Activated naive CD8-positive, alpha-beta T cell treated with anti-CD3 and anti-CD28 coated beads, Interleukin-2, amount 10 ng/mL, durations not matched to agents 7 days and 5 days (primary cell): Measurements from ENCODE around the gene KCNH1. TPM values are rescaled to one million over a fixed set of nuclear protein-coding genes. Genes with fewer than 3 reads are reported as not detected.
A peak's percentile ranks its signal among the peaks of the same experiment; 100 is the strongest.

ENCODE experiments used
- ATAC-seq: fragments of 150-1000 bp; cut with Tn5 transposase; one replicate; pipeline ENCODE4 v1.10.0; 2021; ENCODE audit warnings: low read depth, moderate library complexity
- POLR2A ChIA-PET: fragments of 350-600 bp; sonication (Branson Sonifier 250); formaldehyde crosslinking; loops from one replicate; lab custom pipeline; 2021; ENCODE audit warnings: antibody characterized with exemption; lab: Charles Lee
- DNase-seq: peaks from one replicate; pipeline ENCODE4 v3.0.0; 2021
- H3K27ac Mint-ChIP-seq: one replicate; pipeline ENCODE4 v1.8.0; 2022; ENCODE audit warnings: mild to moderate bottlenecking, mixed read lengths
- H3K27me3 Mint-ChIP-seq: one replicate; pipeline ENCODE4 v1.8.0; 2022; ENCODE audit warnings: mild to moderate bottlenecking, moderate library complexity, mixed read lengths
- H3K36me3 Mint-ChIP-seq: one replicate; pipeline ENCODE4 v1.8.0; 2021; ENCODE audit warnings: mild to moderate bottlenecking, mixed read lengths
- H3K4me1 Mint-ChIP-seq: one replicate; pipeline ENCODE4 v1.8.0; 2021; ENCODE audit warnings: mixed read lengths
- H3K4me3 Mint-ChIP-seq: one replicate; pipeline ENCODE4 v1.8.0; 2022; ENCODE audit warnings: mild to moderate bottlenecking, moderate library complexity, mixed read lengths
- H3K9me3 Mint-ChIP-seq: one replicate; pipeline ENCODE4 v1.8.0; 2021; ENCODE audit warnings: mixed read lengths
- total RNA-seq, 2 experiments: library from RNA; stranded (reverse); gene quantifications; one replicate each; pipeline ENCODE4 v1.2.3, GENCODE V29; 2021

Gene KCNH1
- total RNA-seq, 2 experiments from 2014 or later: not detected

GRCh38 chr1:210800756-210801155, 333.2 kb downstream of the KCNH1 start:
- no peaks in the 10 kb centered on the region for H3K36me3 Mint-ChIP-seq
- DNase-seq (no peak), ATAC-seq (no peak)
- peaks cover 6% of the 10 kb centered on the region for H3K27me3 Mint-ChIP-seq
- H3K4me3 Mint-ChIP-seq: no peak overlapping the region
- H3K4me1 Mint-ChIP-seq: no peaks in the 10 kb centered on the region
- POLR2A ChIA-PET: no interaction called here
- H3K9me3 Mint-ChIP-seq: no peaks in the 10 kb centered on the region
- no peak overlapping the region for H3K27ac Mint-ChIP-seq

GRCh38 chr1:210800301-210800700, 333.6 kb downstream of the KCNH1 start:
- no peak for ATAC-seq
- Mint-ChIP-seq H3K4me1 (no peaks in the 10 kb centered on the region), H3K27me3 (peaks cover 6% of the 10 kb centered on the region), H3K4me3 (no peak overlapping the region), H3K27ac (no peak overlapping the region), H3K9me3 (no peaks in the 10 kb centered on the region), H3K36me3 (no peaks in the 10 kb centered on the region)
- POLR2A ChIA-PET: no interaction called here
- no peak for DNase-seq

- Mint-ChIP-seq H3K4me1 (no peaks in the 10 kb centered on the region), H3K9me3 (no peaks in the 10 kb centered on the region), H3K36me3 (no peaks in the 10 kb centered on the region), H3K27me3 (peaks cover 13% of the 10 kb centered on the region), H3K27ac (no peak overlapping the region), H3K4me3 (no peak overlapping the region)
- POLR2A ChIA-PET: no interaction called here
- DNase-seq (no peak), ATAC-seq (no peak)
Measured at GRCh38 chr1:210797422-210797821, 336.5 kb downstream of the KCNH1 start.

DNA sequence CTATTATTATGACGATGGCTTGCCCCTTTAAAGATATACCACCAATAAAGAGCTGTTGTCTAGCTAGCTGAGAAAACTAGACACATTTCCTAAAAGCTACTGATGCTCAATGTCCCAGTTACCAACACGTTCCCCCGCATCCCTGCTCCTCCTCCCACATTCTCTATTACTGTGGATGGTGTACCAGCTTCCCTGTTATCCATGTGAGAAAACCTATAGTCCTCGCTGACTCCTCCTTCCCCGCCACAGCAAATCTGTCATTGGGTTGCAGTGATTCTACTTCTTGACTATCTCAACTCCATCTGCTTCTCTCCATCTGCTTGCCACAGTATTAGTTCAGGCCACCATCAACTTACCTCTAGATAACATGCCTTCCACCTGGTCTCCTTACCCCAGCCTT, 337.5 kb downstream of the KCNH1 start:
- Mint-ChIP-seq H3K36me3 (peaks cover under 1% of the 10 kb centered on the region), H3K4me1 (no peaks in the 10 kb centered on the region), H3K9me3 (no peaks in the 10 kb centered on the region), H3K27me3 (peaks cover 13% of the 10 kb centered on the region), H3K27ac (no peak overlapping the region), H3K4me3 (no peak overlapping the region)
- DNase-seq: no peak
- no peak for ATAC-seq
- POLR2A ChIA-PET: no interaction called here

- peaks cover 13% of the 10 kb centered on the region for H3K27me3 Mint-ChIP-seq
- DNase-seq (no peak), ATAC-seq (no peak)
- POLR2A ChIA-PET: no interaction called here
- no peak overlapping the region for H3K27ac Mint-ChIP-seq
- peaks cover 2% of the 10 kb centered on the region for H3K9me3 Mint-ChIP-seq
- H3K4me3 Mint-ChIP-seq: no peak overlapping the region
- H3K36me3 Mint-ChIP-seq: peaks cover 2% of the 10 kb centered on the region
- peaks cover 10% of the 10 kb centered on the region for H3K4me1 Mint-ChIP-seq
Measured at GRCh38 chr1:210794445-210794844, 339.5 kb downstream of the KCNH1 start.

GRCh38 chr1:210792250-210793102, 341.5 kb downstream of the KCNH1 start:
- no peak for ATAC-seq
- Mint-ChIP-seq H3K4me1 (peaks cover 10% of the 10 kb centered on the region), H3K36me3 (peaks cover 2% of the 10 kb centered on the region), H3K27me3 (peaks cover 20% of the 10 kb centered on the region), H3K27ac (no peak overlapping the region), H3K9me3 (peaks cover 2% of the 10 kb centered on the region), H3K4me3 (no peak overlapping the region)
- DNase-seq: no peak
- POLR2A ChIA-PET: no interaction called here

GRCh38 chr1:210790196-210790595, 343.8 kb downstream of the KCNH1 start:
- Mint-ChIP-seq H3K9me3 (peaks cover 2% of the 10 kb centered on the region), H3K27ac (peak overlapping the region; percentile 30), H3K27me3 (peaks cover 30% of the 10 kb centered on the region), H3K4me1 (peaks cover 10% of the 10 kb centered on the region), H3K36me3 (peaks cover 2% of the 10 kb centered on the region), H3K4me3 (peak overlapping the region; percentile 47)
- ATAC-seq: peak; percentile 68
- POLR2A ChIA-PET: no interaction called here
- no peak for DNase-seq

DNA sequence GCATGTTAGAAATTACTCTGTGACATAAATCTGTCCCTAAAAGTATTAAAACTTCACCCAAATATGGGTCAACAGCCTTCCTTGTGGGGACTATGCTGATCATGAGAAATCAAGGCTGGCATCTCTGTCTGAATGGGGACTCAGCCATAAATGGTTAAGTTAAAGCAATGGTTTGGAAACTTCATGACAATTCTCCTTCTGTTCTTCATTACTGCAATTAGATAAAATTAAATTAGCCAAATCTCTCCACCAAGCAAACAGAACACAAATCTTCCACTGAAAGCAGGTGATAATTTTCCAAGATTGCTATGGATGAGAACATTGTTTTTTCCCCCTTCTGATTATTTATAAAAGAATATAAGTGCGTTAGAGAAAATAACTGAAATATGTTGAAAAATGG, 346.1 kb downstream of the KCNH1 start:
- H3K4me3 Mint-ChIP-seq: no peak overlapping the region
- peaks cover 2% of the 10 kb centered on the region for H3K36me3 Mint-ChIP-seq
- POLR2A ChIA-PET: no interaction called here
- peaks cover 2% of the 10 kb centered on the region for H3K9me3 Mint-ChIP-seq
- H3K27ac Mint-ChIP-seq: no peak overlapping the region
- peaks cover 23% of the 10 kb centered on the region for H3K27me3 Mint-ChIP-seq
- ATAC-seq: no peak
- no peak for DNase-seq
- peaks cover 10% of the 10 kb centered on the region for H3K4me1 Mint-ChIP-seq

- Mint-ChIP-seq H3K36me3 (peaks cover 2% of the 10 kb centered on the region), H3K9me3 (peaks cover 2% of the 10 kb centered on the region), H3K27ac (no peak overlapping the region), H3K4me1 (peaks cover 10% of the 10 kb centered on the region), H3K4me3 (no peak overlapping the region), H3K27me3 (peaks cover 26% of the 10 kb centered on the region)
- no peak for DNase-seq
- ATAC-seq: no peak
- POLR2A ChIA-PET: no interaction called here
Measured at GRCh38 chr1:210786546-210786945, 347.4 kb downstream of the KCNH1 start.

DNA sequence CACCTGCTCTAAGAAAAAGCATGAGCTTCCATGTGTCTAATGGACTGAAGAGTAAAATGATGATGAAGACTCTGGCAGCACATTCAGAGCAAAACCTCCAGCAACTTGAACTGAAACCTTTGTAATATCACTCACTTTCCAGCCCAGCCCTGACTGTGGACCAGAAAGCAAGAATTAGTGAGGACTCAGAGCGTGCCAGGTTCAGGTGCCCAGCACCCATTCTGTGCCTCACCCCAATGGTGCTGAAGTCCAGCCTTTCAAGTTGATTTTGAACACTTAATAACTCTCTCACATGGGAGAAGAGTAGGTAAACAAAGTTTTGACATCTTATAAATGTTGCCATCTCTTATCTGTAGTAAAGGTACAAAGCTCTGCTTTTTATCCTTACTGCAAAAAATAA, 350.0 kb downstream of the KCNH1 start:
- POLR2A ChIA-PET: no interaction called here
- ATAC-seq: no peak
- H3K4me1 Mint-ChIP-seq: no peaks in the 10 kb centered on the region
- no peak for DNase-seq
- H3K36me3 Mint-ChIP-seq: no peaks in the 10 kb centered on the region
- peaks cover 27% of the 10 kb centered on the region for H3K27me3 Mint-ChIP-seq
- no peaks in the 10 kb centered on the region for H3K9me3 Mint-ChIP-seq
- no peak overlapping the region for H3K27ac Mint-ChIP-seq
- H3K4me3 Mint-ChIP-seq: no peak overlapping the region

DNA sequence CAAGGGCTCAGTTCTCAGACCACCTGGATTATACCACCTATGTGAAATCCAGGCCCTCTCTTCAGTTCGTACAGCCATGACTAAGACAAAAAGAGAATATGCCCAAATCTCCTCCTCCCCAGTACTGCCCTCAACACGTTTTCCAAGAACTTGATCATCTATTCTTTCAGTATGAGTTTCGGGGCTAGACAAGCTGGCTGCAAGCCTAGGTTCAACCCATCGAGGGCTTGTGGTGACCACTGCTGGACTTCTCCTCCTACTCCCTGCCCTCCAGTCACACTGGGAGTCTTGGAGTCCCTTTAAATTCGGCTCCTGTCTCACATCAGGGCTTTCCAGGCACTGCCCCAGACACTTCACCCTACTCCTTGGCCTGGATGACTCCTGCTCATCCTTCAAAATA, 352.3 kb downstream of the KCNH1 start:
- H3K27ac Mint-ChIP-seq: no peak overlapping the region
- no peak for DNase-seq
- H3K27me3 Mint-ChIP-seq: peaks cover 16% of the 10 kb centered on the region
- POLR2A ChIA-PET: no interaction called here
- no peak for ATAC-seq
- no peaks in the 10 kb centered on the region for H3K36me3 Mint-ChIP-seq
- H3K9me3 Mint-ChIP-seq: no peaks in the 10 kb centered on the region
- no peak overlapping the region for H3K4me3 Mint-ChIP-seq
- H3K4me1 Mint-ChIP-seq: no peaks in the 10 kb centered on the region

- Mint-ChIP-seq H3K9me3 (no peaks in the 10 kb centered on the region), H3K27ac (no peak overlapping the region), H3K4me1 (no peaks in the 10 kb centered on the region), H3K36me3 (no peaks in the 10 kb centered on the region), H3K4me3 (no peak overlapping the region), H3K27me3 (peaks cover 10% of the 10 kb centered on the region)
- DNase-seq (no peak), ATAC-seq (no peak)
- POLR2A ChIA-PET: no interaction called here
Measured at GRCh38 chr1:210779269-210779668, 354.7 kb downstream of the KCNH1 start.

- H3K9me3 Mint-ChIP-seq: no peaks in the 10 kb centered on the region
- H3K36me3 Mint-ChIP-seq: no peaks in the 10 kb centered on the region
- H3K27me3 Mint-ChIP-seq: peaks cover 9% of the 10 kb centered on the region
- DNase-seq: no peak
- POLR2A ChIA-PET: no interaction called here
- no peak for ATAC-seq
- no peaks in the 10 kb centered on the region for H3K4me1 Mint-ChIP-seq
- H3K27ac Mint-ChIP-seq: no peak overlapping the region
- no peak overlapping the region for H3K4me3 Mint-ChIP-seq
Measured at GRCh38 chr1:210777914-210778313, 356.0 kb downstream of the KCNH1 start.

DNA sequence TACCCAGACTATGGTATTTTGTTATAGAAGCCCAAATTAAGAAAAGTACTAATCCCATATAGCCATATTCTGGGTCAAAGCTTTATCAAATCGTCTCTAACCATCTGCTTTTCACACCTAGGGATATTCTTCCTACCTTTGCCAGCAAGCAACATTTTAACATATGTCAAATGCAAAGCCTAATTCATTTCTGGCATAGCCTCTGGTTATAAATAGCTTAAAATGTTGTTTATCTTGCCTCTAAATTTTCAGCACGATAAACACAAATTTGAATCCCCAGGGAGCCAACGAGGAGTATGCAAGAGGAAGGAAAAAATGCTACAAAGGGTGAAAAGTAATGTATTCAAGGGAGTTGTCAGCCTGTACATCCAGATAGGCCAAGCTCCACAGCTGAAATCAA, 357.2 kb downstream of the KCNH1 start:
- Mint-ChIP-seq H3K4me3 (no peak overlapping the region), H3K4me1 (no peaks in the 10 kb centered on the region), H3K9me3 (no peaks in the 10 kb centered on the region), H3K27ac (no peak overlapping the region), H3K36me3 (no peaks in the 10 kb centered on the region), H3K27me3 (peaks cover 7% of the 10 kb centered on the region)
- DNase-seq: no peak
- POLR2A ChIA-PET: no interaction called here
- no peak for ATAC-seq
